GM12865 (cell line): Measurements from ENCODE around the gene SEC61A2.

Source experiments
- DNase-seq: peaks from one replicate; pipeline ENCODE4 v3.0.0; 2010; ENCODE audit warnings: low read depth
- H3K4me3 ChIP-seq: 2 replicates; pipeline ENCODE4 v1.5.1; 2011; ENCODE audit warnings: mild to moderate bottlenecking, low read depth, low read length, control low read depth
- TF ChIP-seq, protein P1 (sequence below): IDR thresholded peaks from 2 replicates; pipeline ENCODE4 v1.5.1; 2011; ENCODE audit warnings: low read length, control low read depth, low read depth, inconsistent platforms; ENCODE audit not compliant: insufficient read depth; ENCODE audit errors: missing control alignments

Gene SEC61A2

DNA sequence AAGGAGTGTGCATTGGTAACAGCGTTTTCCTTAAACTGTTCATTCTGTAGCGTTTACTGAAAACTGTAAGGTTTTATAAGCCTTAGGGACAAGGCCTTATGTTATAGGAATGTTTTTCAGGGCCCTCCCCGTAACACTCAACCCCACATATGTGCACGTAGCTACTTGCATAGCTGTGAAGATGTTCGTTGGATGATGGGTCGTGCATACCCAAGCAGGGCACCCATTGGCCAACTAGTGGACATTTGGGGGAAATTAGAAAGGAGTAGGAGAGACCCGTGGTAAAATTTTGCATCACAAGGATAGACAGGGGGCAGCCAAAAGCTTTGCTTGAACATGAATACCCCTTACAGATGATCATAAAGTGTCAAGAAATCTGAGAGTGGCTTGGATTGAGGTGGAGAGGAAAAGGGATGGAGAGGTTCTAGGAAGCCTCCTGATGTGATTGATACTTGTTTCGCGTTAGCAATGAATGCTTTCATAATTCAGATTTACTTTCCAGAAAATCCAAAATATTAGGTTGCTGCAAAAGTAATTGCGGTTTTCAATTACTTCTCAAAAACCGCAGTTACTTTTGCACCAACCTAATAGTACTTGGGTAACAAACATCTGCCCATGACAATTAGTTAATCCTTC is 878 bp downstream of the SEC61A2 start:
- peak; percentile 84 for DNase-seq
- peak overlapping the region; percentile 83 for H3K4me3 ChIP-seq
- TF ChIP-seq, protein P1, sequence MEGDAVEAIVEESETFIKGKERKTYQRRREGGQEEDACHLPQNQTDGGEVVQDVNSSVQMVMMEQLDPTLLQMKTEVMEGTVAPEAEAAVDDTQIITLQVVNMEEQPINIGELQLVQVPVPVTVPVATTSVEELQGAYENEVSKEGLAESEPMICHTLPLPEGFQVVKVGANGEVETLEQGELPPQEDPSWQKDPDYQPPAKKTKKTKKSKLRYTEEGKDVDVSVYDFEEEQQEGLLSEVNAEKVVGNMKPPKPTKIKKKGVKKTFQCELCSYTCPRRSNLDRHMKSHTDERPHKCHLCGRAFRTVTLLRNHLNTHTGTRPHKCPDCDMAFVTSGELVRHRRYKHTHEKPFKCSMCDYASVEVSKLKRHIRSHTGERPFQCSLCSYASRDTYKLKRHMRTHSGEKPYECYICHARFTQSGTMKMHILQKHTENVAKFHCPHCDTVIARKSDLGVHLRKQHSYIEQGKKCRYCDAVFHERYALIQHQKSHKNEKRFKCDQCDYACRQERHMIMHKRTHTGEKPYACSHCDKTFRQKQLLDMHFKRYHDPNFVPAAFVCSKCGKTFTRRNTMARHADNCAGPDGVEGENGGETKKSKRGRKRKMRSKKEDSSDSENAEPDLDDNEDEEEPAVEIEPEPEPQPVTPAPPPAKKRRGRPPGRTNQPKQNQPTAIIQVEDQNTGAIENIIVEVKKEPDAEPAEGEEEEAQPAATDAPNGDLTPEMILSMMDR: peak; percentile 56

GRCh38 chr10:12135631-12136030 is 6.2 kb downstream of the SEC61A2 start:
- no peak for DNase-seq
- no peak overlapping the region for H3K4me3 ChIP-seq
- TF ChIP-seq, protein P1: no peak

- TF ChIP-seq, protein P1: no peak
- no peak overlapping the region for H3K4me3 ChIP-seq
- DNase-seq: peak; percentile 21
These were observed 10.6 kb downstream of the SEC61A2 start for GRCh38 chr10:12140038-12140437.

DNA sequence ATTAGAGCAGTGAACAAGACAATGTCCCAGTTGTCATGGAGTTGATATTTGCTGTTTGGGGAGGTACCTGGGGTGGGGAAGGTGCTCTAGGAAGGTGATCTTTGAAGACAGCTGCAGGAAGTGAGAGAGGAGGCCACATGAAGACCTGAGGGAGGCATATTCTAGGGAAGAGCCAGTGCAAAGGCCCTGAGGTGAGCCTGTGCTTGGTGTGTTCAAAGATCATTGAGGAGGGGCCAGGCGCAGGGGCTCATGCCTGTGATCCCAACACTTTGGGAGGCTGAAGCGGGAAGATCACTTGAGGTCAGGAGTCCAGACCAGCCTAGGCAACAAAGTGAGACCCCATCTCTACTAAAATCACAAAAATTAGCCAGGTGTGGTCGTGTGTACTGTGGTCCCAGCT is 15.1 kb downstream of the SEC61A2 start:
- H3K4me3 ChIP-seq: no peak overlapping the region
- no peak for DNase-seq
- TF ChIP-seq, protein P1: no peak

DNA sequence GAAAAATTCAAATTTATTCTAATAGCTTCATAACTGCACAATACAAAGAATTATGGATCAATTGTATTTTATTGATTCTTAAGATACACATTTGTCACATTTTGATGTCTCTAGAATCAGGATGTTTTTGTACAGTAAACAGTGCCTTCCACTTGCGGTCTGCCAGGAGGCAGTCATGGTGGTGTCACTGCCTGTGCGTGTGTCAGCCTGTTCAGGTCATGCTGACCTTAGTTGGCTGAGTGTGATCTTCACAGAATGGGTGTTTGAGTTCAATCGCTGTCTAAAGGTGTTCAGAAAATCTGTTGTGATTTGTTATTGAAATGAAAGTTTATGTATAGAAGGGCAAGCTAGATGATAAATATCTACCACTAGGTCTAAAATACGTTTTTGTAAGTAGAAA is 20.7 kb downstream of the SEC61A2 start:
- no peak for DNase-seq
- TF ChIP-seq, protein P1: no peak
- no peak overlapping the region for H3K4me3 ChIP-seq

DNA sequence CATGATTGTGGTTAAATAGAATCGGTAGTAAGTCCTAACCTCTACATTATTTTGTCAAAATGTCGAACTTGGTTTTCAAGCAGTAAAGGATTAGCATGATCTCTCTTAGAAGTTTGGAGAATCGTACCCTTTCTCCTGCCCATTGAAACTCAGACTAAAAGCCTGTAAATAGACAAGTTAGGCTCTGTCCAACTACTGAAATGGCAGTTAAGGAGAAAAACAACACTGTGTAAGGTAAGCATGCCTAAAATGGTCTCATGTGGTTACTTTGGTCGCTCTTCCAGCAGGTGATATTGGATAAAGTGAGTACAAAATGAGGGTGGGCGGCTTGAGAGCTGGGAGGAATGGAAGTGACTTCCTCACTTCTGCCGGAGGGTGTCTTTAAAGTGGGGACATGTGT is 25.0 kb downstream of the SEC61A2 start:
- TF ChIP-seq, protein P1: no peak
- no peak overlapping the region for H3K4me3 ChIP-seq
- DNase-seq: no peak
